COR-L47 (cell line): Measurements from ENCODE around the gene TYMS.

Experiments used
- DNase-seq: peaks from one replicate; lab custom pipeline; 2025; lab: John Stamatoyannopoulos, UW

The TYMS gene

DNA sequence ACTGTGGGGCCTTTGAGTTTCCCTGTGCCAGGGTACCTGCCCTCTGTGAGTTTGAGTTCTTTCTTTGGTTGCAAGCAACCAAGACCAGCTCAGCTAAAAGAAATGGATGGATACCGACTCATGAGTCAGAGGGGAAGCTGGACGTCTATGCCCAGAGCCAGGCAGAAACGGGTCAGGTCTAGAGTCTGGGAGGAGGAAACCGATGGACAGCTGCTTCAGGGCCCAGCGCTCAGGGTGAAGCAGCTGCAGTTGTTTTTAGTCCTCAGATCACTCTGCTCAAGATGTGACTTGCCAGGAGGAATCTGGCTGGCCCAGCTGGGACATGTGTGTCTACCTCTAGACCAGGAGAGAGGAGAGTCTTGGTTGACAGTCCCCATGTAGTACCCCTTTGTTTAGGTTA lies 10.1 kb upstream of the TYMS start:
- DNase-seq = no peak

DNA sequence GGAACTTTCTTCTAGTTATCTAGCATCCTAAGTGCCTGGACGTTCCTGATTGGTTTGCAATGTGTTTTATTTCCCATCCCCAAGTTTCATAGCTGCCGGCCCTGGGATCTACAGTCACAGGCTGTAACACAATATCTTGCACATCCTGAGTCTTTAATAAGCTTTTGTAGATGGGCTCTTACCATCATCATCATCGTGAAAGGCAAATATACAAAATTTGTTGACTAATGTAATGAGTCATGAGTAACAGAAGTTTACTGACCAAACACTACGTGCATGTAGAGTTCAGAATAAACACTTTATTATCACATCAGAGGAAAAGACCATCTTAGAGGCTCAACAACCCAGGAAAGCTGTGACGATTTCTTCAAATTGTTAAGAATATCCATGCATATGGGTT lies 8.1 kb upstream of the TYMS start:
- no peak for DNase-seq

GRCh38 chr18:650428-650858 lies 7.0 kb upstream of the TYMS start:
- no peak for DNase-seq

GRCh38 chr18:652131-652530 lies 5.3 kb upstream of the TYMS start:
- DNase-seq = no peak

- peak; percentile 21 for DNase-seq
Measured at GRCh38 chr18:653512-653911, 3.9 kb upstream of the TYMS start.

DNA sequence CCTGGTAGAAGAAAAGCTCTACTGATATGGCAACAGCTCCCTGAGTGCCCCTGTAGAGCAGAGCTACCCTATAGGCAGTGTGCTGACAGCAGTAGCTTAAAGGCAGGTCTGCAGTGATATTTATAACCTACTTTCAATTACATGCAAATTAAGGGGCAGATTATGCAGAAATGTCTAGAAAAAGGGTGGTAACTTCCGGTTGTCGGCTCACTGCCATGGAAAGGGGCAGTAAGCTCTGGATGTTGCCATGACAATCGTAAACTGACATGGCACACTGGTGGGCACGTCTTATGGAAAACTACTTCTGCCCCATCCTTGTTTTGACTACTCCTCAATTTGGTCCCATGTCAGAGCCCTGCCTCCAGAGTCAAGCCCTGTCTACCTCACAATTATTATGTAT lies 2.9 kb upstream of the TYMS start:
- no peak for DNase-seq

DNA sequence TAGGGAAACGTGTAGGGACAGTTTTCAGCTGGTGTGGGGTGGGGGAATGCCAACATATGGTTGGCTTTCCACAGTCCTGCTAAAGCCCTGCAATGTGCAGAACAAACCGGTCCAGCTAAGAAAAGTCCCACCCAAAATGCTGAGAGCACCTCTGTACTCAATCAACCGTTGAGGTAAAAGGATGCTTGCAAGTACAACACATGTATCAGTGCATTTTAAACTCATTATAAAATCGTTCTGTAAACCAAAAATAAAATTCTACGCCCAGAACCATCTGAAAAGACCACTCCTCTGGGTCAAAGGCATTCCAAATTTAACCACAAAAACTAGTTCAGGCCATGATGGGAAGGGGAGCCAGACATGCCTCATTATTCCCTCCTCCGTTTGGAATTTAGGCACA lies 2.0 kb upstream of the TYMS start:
- DNase-seq = no peak

- peak; percentile 95 for DNase-seq
Measured at GRCh38 chr18:658001-658946, 821 bp downstream of the TYMS start.

GRCh38 chr18:658947-659533 lies 1.6 kb downstream of the TYMS start:
- no peak for DNase-seq

GRCh38 chr18:659597-659996 lies 2.1 kb downstream of the TYMS start:
- no peak for DNase-seq

DNA sequence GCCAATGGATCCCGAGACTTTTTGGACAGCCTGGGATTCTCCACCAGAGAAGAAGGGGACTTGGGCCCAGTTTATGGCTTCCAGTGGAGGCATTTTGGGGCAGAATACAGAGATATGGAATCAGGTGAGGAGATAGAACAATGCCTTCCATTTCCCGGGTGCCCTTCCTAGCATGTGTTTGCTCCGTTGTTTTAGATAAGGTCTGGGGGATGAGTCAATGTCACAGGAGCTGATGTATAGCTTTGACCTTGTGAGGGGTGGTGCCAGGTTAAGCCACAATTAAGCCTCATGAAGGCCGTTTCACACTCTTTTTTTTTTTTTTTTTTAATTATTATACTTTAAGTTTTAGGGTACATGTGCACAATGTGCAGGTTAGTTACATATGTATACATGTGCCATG lies 4.7 kb downstream of the TYMS start:
- DNase-seq = no peak

DNA sequence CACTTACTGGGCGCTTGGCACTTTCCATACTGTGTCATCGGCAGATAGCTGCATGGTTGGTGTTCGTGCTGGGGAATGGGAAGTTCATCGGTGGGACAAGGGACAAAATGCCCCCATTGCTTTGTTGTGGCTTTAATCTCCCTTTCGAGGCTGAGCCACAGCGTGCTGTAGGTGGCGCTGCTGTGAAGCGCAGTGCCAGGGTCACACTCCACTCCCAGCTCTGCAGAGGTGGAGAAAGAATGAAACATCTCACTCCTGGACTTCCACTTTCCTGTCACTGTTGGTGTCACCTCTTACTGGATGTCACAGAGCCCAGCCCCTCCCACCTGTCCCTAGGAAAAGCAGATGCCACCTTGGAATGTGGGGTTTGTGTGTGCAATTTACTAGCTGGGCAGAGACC lies 8.7 kb downstream of the TYMS start:
- no peak for DNase-seq

DNA sequence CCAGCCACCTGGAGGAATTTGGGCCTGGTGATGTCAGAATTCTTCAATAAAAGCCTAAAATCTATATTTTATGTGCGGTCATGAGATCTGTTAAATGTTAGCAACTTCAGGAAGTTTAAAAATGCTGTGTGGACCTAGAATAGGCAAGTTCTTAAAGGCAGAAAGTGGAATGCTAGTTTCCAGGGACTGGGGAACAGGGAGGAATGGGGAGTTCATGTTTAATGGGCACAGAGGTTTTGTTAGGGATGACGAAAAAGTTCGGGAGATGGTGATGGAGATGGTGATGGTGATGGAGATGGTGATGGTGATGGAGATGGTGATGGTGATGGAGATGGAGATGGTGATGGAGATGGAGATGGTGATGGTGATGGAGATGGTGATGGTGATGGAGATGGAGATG lies 9.2 kb downstream of the TYMS start:
- no peak for DNase-seq

GRCh38 chr18:668260-668659 lies 10.8 kb downstream of the TYMS start:
- DNase-seq = no peak

GRCh38 chr18:669077-669476 lies 11.6 kb downstream of the TYMS start:
- no peak for DNase-seq

DNA sequence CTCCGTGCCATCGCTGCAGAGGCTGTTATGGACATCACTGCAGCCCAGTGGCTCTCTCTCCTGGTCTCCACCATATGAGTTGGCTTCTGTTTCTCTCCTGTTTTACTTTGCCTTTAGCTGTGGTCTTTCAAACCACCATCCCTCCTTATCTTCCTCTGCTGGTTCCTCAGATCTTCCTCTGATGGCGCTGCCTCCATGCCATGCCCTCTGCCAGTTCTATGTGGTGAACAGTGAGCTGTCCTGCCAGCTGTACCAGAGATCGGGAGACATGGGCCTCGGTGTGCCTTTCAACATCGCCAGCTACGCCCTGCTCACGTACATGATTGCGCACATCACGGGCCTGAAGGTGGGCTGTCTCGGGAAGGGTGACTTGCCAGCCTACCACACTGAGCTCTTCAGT lies 13.1 kb downstream of the TYMS start:
- DNase-seq = no peak

- no peak for DNase-seq
Measured at GRCh38 chr18:671405-671804, 14.0 kb downstream of the TYMS start.

- no peak for DNase-seq
Measured at GRCh38 chr18:673317-673716, 15.9 kb downstream of the TYMS start.

DNA sequence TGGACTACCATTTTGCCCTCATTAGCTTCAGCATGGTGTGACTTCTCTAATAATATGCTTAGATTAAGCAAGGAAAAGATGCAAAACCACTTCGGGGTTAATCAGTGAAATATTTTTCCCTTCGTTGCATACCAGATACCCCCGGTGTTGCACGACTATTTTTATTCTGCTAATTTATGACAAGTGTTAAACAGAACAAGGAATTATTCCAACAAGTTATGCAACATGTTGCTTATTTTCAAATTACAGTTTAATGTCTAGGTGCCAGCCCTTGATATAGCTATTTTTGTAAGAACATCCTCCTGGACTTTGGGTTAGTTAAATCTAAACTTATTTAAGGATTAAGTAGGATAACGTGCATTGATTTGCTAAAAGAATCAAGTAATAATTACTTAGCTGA lies 16.3 kb downstream of the TYMS start:
- no peak for DNase-seq

DNA sequence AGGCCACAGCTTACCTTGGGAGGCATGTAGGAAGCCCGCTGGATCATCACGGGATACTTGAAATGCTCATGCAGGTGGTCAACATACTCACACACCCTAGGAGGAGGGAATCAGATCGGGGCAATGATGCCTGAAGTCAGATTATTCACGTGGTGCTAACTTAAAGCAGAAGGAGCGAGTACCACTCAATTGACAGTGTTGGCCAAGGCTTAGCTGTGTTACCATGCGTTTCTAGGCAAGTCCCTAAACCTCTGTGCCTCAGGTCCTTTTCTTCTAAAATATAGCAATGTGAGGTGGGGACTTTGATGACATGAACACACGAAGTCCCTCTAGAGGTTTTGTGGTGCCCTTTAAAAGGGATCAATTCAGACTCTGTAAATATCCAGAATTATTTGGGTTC lies 17.9 kb downstream of the TYMS start:
- no peak for DNase-seq

- DNase-seq = no peak
Measured at GRCh38 chr18:676069-676468, 18.6 kb downstream of the TYMS start.

- no peak for DNase-seq
Measured at GRCh38 chr18:676736-677135, 19.3 kb downstream of the TYMS start.

DNA sequence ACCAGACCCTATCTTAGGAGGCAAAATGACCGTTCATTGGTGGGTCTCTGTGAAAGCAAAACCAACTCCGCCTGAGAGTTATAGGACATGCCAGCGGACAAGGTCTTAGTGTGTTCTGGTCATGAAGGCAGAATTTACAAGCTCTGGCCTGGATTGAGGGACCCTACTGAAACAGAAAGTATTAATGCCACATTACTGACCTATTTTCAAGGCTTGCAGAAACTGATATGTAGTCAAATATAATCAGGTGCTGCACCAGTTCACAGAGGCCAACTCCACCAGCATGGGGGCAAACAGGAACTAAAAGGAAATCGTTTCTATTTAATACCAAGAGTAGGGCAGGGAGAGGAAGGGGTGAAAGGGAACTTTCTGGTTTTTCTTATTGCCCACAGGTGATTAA lies 19.7 kb downstream of the TYMS start:
- DNase-seq = no peak

DNA sequence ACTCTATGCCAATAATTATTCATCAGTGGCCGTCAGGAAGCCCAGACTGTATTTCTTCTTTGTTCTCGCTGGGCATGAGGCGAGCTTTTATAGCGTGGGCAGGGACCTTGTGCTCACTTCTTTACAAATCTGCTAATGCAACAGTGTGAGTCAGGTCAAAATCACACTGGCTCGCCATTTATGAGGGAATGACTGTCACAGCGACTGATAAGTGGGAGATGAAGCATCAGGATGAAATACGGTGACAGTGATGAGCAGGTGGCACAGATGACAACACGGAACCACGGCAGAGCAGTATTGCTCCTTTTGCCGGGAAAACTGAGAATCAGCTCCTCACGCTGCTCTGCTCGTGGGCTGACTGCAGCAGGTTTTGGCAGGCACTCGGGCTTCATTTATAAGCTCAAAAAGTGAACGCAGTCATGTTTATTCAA lies 20.5 kb downstream of the TYMS start:
- DNase-seq = no peak
